GM18909 (cell line): Measurements from ENCODE around the gene ROM1.
"Not testable (repeated sequence)": the region's sequence is repeated elsewhere in the genome, so short reads cannot be mapped to it uniquely, and the experiment has no call there.

Experiments used
- ATAC-seq: cut with Tn5 transposase; IDR thresholded peaks from one replicate; pipeline ENCODE4 v1.9.1; 2021; ENCODE audit warnings: mild to moderate bottlenecking; ENCODE audit not compliant: unreplicated experiment, poor library complexity

The ROM1 gene

GRCh38 chr11:62585356-62585755 lies 27.7 kb upstream of the ROM1 start:
- not testable (repeated sequence) for ATAC-seq

GRCh38 chr11:62588966-62589637 lies 24.0 kb upstream of the ROM1 start:
- no peak for ATAC-seq

DNA sequence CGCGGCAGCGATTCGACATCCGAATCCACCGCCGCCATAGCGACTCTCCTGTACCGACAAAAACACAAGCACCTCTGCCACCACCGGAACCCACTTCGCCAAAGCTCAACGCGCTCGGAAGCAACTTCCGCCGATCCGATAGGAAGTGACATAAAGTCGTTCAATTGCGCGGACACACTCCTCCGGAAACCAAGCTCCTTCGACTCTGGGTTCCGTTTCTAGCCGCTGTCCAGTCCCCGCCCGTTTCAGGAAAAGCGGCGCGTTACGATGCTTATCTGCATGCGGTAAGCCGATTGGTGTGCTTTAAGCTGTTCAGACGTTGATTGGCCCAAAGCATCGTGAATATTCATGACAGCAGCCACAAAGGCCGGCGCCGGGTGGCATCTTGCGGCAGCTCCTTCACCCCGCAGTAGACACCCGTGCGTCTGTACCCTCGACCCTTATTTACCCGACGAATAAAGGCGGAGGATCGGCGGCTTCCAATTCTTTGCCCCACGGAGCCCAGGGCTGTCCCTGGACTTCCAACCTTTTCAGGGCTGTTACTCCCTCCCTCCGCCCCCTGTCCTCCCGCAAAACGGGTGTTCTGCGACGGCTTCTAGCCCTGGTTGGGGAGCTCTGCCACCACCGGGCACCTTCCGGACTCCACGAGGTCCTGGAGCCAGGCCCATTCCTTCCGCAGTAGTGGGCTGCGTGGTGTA lies 21.5 kb upstream of the ROM1 start, which contains the start of gene TUT1:
TSS of gene TUT1 (minus strand) at position 76 of the 698 bp plus-strand sequence. CDS start at position 38, 38 bp downstream.
- ATAC-seq, result peak; percentile 89

DNA sequence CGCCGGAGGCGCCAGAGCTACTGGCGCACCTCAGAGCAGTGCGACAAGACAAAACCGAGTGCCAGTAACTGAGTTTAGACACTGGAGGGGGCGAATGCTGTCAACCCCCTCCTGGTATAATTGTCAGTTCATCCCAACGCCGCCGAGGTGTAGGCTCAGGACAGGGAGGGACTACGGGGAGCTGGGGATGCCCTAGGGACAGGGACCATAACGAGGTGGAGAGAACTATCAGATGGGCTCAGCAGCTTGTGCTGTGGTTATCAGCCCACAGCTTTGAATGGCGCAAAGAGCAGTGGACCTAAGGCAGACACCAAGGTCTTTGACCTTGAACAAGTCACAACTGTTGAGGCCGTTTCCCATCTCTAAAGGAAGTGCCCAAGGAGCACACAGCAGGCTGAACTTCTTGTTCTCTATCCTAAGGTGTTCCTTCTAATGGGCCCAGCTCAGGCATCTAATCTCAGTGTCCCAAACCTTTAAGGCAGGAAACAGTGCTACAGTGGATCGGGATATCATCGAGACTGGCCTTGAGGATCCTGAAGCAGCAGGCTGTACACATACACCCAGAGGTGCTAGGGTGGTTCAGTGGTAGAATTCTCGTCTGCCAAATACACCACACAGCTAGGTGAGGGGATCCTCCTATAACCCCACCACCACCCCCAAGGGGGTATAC lies 20.8 kb upstream of the ROM1 start:
- ATAC-seq, result no peak

DNA sequence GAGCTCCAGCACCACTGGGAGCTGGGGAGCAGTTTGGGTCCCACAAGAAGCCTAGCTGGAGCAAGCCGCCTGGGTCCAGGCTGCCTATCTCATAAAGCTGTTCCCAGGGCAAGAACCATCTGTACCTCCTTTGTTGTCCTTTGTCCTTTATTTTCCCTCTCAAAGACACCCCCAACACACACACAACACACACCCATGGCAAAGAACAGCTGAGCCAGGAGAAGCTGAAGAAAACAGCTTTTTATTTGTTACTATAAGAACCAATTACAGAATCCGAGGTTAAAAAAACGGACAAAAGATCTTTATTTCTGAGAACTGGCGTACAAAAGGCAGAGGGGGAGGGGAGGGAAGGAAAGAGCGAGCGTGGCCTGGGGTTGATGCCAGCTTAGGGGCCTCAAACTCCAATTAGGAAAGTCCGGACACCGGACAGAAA lies 20.1 kb upstream of the ROM1 start:
- no peak for ATAC-seq

DNA sequence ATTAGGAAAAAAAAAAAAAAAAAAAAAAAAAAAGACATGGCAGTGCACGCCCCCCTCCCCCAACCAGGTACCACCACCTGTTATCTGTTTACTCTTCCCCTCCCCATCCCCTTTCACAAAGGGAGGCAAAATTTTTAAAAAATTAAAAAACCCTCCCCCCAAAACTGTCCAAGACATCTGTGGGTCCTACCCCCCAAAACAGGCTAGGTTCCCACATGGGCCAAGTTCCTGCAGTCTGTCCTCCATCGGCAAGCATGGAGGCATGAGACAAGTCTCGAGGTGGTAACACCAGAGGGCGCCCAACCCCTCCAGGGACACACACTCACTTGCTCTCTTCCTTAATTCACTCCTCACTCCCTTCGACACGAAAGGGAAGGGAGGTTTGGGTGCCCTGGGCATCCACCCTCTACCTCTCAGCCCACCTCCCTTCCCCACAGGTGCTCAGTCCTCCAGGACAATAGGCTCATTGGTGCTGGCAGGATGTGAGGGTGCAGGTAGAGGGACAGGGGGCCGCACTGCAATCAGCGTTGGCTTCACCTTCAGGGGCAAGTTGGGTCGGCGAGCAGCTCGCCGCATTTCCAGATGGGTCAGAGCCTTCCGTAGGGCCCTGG lies 19.5 kb upstream of the ROM1 start:
- ATAC-seq, result no peak

GRCh38 chr11:62595124-62595523 lies 17.9 kb upstream of the ROM1 start:
- ATAC-seq, result no peak

DNA sequence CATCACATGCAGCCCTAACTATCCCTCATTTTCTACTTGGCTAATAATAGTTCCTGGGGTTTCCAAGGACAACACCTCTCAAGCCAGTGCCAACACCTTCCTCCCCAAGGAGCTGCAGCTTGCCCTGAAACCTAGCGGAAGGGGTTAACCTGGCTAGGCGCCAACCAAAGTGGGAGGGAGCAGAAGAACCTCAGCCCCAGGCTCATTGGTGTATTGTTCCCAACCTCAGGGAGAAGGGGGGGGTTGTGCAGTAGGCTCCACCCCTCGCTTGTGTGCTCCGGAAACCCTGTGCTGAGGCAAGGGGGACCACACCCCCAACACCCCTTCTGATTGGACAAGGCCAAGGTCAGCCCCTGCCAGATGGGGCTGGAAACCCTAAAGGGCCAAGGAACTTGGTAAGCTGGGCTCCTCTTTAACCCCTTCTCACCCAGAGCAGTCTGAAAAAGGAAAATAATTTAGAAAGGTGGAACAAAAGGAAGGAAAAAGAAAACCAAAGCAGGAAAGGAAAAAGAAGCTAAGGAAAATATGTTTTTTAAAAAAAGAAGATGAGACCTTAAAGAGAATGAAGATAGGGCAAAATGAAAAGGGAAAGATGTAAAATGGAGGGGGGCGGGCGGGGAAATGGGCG lies 13.9 kb upstream of the ROM1 start:
- peak; percentile 50 for ATAC-seq

DNA sequence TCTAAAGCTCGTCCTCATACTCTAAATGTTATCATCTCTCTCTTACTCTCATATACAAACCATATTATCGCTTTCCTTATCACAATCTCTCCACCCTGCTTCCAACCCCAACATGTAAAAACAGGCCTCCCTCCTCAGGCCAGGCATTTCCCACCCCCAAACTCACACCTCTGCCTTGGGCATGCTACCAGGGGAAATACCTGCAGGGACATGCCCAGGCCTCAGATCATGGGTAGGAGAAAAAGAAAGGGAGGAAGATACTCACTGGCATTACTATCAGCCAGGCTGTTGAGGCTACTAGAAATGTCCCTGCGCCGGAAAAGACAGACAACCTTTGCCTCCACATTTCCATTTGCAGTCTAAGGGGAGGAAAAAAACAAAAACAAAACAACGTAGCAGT lies 13.2 kb upstream of the ROM1 start:
- ATAC-seq, result no peak

- ATAC-seq, result no peak
These were observed 12.5 kb upstream of the ROM1 start for GRCh38 chr11:62600367-62601121.

DNA sequence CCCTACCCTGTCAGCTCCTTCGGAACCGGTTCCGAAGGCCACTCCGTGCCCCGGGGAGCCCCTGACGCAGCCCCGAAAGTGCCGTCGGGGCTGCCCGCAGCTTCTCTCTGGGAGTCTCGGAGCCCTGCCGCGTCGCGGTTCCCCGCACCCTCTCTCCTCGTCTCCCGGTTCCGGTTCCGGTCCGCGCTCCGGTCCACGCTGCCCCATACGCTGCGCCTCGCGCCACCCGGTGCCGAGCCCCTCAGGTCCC lies 12.0 kb upstream of the ROM1 start:
- ATAC-seq, result no peak

DNA sequence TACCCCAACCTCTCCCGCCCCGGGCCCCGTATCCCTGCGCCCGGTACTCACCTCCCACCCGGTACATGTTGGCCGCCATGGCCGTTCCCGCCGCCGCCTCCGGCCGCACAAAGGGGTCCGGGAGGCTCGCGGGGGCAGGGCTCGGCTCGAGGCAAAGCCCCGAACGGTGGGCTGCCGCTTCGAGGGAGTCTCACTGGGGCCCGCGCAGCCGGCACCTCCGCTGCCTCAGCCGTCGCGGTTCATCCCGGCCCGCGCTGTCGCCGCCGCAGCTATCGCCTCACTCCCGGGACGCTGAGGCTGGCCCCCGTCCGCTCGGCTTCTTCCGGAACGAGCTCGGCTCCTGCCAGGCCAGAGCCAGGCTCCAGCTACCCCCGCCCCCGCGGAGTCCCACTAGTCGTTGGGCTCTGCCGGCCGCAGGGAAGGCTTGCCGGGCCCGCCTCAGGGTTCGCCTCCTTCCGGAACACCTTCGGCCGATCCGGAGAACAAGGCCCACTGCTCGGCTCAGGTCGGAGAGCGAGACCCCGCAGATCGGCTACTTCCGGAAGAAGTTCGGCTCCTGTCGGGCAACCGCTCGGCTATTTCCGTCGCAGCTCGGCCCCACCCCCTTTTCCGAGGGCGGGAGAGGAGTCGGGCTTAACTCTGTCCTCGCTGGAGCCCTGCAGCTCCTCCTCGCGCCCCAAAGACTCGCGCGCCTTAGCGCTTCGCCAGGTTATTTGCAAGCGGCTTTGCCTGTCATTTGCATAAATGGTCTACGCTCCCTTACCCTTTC lies 11.5 kb upstream of the ROM1 start, which contains the start of gene MTA2:
TSS of gene MTA2 (minus strand) at position 494 of the 769 bp plus-strand sequence. CDS start at position 79, 415 bp downstream.
- peak; percentile 79 for ATAC-seq

- ATAC-seq, result no peak
These were observed 10.7 kb upstream of the ROM1 start for GRCh38 chr11:62602141-62603071.

DNA sequence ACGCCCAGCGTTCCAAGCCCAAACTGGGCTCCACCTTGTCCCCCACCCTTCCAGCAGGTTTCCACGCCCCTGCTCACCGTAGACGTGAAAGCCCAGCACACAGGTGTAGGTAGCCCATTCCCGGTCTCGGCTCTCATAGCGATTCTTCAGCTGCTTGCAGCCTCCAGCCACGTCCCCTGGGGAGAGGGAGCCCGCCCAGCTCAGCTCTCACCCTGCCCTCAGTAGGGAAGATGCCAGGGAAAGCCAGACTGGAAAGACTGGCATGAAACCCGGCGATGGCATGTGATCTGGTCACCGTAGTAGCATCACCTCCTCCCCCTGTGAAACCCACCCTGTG lies 10.0 kb upstream of the ROM1 start:
- no peak for ATAC-seq

DNA sequence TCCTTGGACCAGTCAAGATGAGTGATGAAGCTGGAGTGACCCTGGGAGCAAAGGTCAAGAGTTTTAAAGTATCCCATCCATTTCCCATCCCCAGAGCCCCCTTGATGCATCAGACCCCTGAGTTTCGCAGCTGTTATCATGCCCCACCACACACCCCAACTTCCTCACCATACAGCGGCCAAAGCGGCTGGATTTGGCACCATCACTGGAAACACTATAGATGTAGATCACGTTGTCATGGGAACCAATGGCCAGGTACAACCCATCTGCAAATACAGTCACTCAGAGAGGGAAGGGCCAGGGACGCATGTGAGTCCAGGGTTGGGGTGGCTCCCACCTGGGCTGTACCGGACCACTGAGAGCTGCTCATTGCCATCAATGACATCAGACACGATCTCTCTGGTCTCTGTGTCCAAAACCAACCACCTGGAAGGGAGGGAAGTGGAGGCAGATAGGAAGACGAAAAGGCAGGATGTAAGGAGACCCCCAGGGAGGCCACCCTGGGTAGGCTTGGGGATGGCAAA lies 9.2 kb upstream of the ROM1 start:
- ATAC-seq, result no peak

DNA sequence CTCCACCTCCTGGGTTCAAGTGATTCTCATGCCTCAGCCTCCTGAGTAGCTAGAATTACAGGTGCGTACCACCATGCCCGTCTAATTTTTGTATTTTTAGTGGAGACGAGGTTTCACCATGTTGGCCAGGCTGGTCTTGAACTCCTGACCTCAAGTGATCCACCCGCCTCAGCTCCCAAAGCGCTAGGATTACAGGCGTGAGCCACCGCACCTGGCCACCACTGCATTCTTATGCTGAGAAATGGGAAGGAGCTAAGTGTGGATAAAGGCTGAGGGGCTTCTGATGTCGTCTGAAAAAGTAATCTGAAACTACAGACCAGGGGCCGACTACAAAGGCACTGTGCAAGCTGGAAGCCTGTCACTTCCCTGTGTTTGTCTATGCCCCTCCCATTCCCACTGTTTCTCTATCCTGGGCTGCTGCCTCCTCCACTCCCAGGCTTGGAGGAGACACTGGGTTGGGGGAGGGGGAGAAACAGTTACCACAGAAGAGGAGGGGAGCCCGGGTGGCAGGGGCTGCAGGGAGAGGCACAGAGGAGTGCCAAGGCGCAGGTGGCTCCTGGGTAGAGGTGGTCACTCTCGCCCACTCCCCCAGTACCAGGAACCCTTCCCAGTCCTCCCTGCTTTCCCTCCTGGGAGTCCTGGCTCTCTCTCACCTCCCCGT lies 8.5 kb upstream of the ROM1 start:
- ATAC-seq, result no peak

- no peak for ATAC-seq
These were observed 7.6 kb upstream of the ROM1 start for GRCh38 chr11:62605467-62605866.

- ATAC-seq, result no peak
These were observed 7.2 kb upstream of the ROM1 start for GRCh38 chr11:62605902-62606301.
